Mesenchymal stem cell (in vitro differentiated cells and primary cell): ENCODE measurements around the gene KDM4D.
A peak's percentile ranks its signal among the peaks of the same experiment; 100 is the strongest.

Experiments
- DNase-seq: peaks from one replicate; pipeline ENCODE4 v3.0.0-alpha.2; 2013
- H2AFZ ChIP-seq: one replicate; pipeline ENCODE4 v1.6.1; 2013; ENCODE audit warnings: low read depth, mild to moderate bottlenecking, control low read depth, inconsistent platforms, low read length, moderate library complexity
- H2AK5ac ChIP-seq: 2 replicates; pipeline ENCODE4 v1.6.1; 2013; ENCODE audit warnings: low read length, moderate library complexity, mild to moderate bottlenecking, inconsistent platforms; ENCODE audit not compliant: severe bottlenecking
- H2BK120ac ChIP-seq: one replicate; pipeline ENCODE4 v1.6.1; 2013; ENCODE audit warnings: low read depth, mild to moderate bottlenecking, inconsistent platforms, low read length, moderate library complexity
- H2BK12ac ChIP-seq, 2 experiments: one replicate each; pipeline ENCODE4 v1.6.1; 2013; ENCODE audit warnings: inconsistent platforms in 2 of 2, low read length in 2 of 2, mild to moderate bottlenecking in 2 of 2, moderate library complexity in 2 of 2, control low read depth in 1 of 2
- H2BK15ac ChIP-seq: one replicate; pipeline ENCODE4 v1.6.1; 2013; ENCODE audit warnings: mild to moderate bottlenecking, low read depth, inconsistent platforms; ENCODE audit not compliant: poor library complexity, severe bottlenecking
- H2BK5ac ChIP-seq: 2 replicates; pipeline ENCODE4 v1.6.1; 2013; ENCODE audit warnings: low read depth, mild to moderate bottlenecking, low read length, control low read depth, inconsistent platforms; ENCODE audit not compliant: poor library complexity, severe bottlenecking
- H3K14ac ChIP-seq, 2 experiments: one replicate each; pipeline ENCODE4 v1.6.1; 2013; ENCODE audit warnings: inconsistent platforms in 2 of 2, low read length in 2 of 2, control low read depth in 1 of 2, mild to moderate bottlenecking in 1 of 2, moderate library complexity in 1 of 2
- H3K18ac ChIP-seq, 2 experiments: one replicate each; pipeline ENCODE4 v1.6.1; 2013; ENCODE audit warnings: inconsistent platforms in 2 of 2, low read length in 2 of 2, control low read depth in 1 of 2, low read depth in 1 of 2, mild to moderate bottlenecking in 1 of 2
- H3K23ac ChIP-seq, 2 experiments: one replicate each; pipeline ENCODE4 v1.6.1; 2013; ENCODE audit warnings: inconsistent platforms in 2 of 2, low read length in 2 of 2, mild to moderate bottlenecking in 2 of 2, moderate library complexity in 2 of 2, control low read depth in 1 of 2
- H3K27ac ChIP-seq: 2 replicates; pipeline ENCODE4 v1.5.1; 2013; ENCODE audit warnings: mild to moderate bottlenecking, moderate library complexity, low read length, control low read depth, inconsistent platforms; ENCODE audit not compliant: poor library complexity, severe bottlenecking
- H3K27me3 ChIP-seq, 2 experiments: 2 replicates each; pipeline versions ENCODE4 v1.6.1 to v1.7.0; 2013; ENCODE audit warnings: low read length in 2 of 2, mild to moderate bottlenecking in 2 of 2, moderate library complexity in 2 of 2, control low read depth in 1 of 2, inconsistent platforms in 1 of 2; ENCODE audit not compliant: control insufficient read depth in 1 of 2, insufficient read depth in 1 of 2
- H3K36me3 ChIP-seq, 2 experiments: 2 replicates each; pipeline versions ENCODE4 v1.6.1 to v1.7.0; 2013; ENCODE audit warnings: low read length in 2 of 2, control low read depth in 1 of 2, inconsistent platforms in 1 of 2, low read depth in 1 of 2, mild to moderate bottlenecking in 1 of 2; ENCODE audit not compliant: insufficient read depth in 2 of 2, control insufficient read depth in 1 of 2
- H3K4ac ChIP-seq, 2 experiments: one replicate each; pipeline ENCODE4 v1.6.1; 2013; ENCODE audit warnings: inconsistent platforms in 2 of 2, low read length in 2 of 2, mild to moderate bottlenecking in 2 of 2, moderate library complexity in 2 of 2, control low read depth in 1 of 2, low read depth in 1 of 2
- H3K4me1 ChIP-seq: 2 replicates; pipeline ENCODE4 v1.6.1; 2013; ENCODE audit warnings: low read depth, low read length, control low read depth; ENCODE audit not compliant: control insufficient read depth, insufficient read depth
- H3K4me2 ChIP-seq: 2 replicates; pipeline ENCODE4 v1.6.1; 2013; ENCODE audit warnings: low read length, mild to moderate bottlenecking, inconsistent platforms; ENCODE audit not compliant: poor library complexity, severe bottlenecking
- H3K4me3 ChIP-seq, 2 experiments: 2 replicates each; pipeline versions ENCODE4 v1.5.1 to v1.7.0; 2013; ENCODE audit warnings: low read length in 2 of 2, mild to moderate bottlenecking in 2 of 2, control low read depth in 1 of 2, low read depth in 1 of 2; ENCODE audit not compliant: insufficient read depth in 1 of 2
- H3K79me1 ChIP-seq: replicated peaks from 2 replicates; pipeline ENCODE4 v1.6.1; 2013; ENCODE audit warnings: mild to moderate bottlenecking, control low read depth, low read length, inconsistent platforms; ENCODE audit not compliant: poor library complexity, severe bottlenecking
- H3K9ac ChIP-seq: 2 replicates; pipeline ENCODE4 v1.7.0; 2013; ENCODE audit warnings: mild to moderate bottlenecking, low read length, moderate library complexity
- H3K9me3 ChIP-seq: 2 replicates; pipeline ENCODE4 v1.7.0; 2013; ENCODE audit warnings: mild to moderate bottlenecking, low read length; ENCODE audit not compliant: control insufficient read depth
- H4K8ac ChIP-seq: one replicate; pipeline ENCODE4 v1.6.1; 2013; ENCODE audit warnings: inconsistent platforms, mild to moderate bottlenecking, low read length, moderate library complexity
- H4K91ac ChIP-seq: one replicate; pipeline ENCODE4 v1.6.1; 2013; ENCODE audit warnings: mild to moderate bottlenecking, low read length, inconsistent platforms
- WGBS: methylation state at CpG from one replicate; pipeline ENCODE4 v1.1.7; 2013; ENCODE audit warnings: mixed read lengths; 5-methylcytosine and 5-hydroxymethylcytosine counted together

KDM4D gene

DNA sequence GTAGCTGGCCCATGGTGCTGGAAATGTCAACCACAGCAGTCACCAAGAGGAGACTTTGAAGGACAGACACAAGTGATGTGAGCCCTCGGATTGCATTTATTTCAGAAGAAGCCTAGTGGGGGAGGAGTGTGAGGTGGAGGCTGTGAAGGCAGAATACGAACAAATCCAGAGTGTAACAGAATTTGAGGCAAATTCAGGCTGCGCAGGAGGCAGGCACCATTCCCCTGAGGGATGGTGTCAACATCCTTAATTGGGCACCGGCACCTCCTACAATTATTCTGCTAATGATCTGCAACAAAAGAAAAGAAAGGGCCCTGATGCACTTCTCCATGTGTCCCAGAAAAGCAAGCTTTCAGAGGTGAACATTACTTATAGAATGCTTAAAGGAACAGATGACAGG is 32.4 kb upstream of the KDM4D start:
- no peak overlapping the region for H3K14ac ChIP-seq
- H2BK120ac ChIP-seq, result peak overlapping the region; percentile 21
- peaks cover 5% of the 10 kb centered on the region for H3K9me3 ChIP-seq
- H2AFZ ChIP-seq, result no peak overlapping the region
- peaks cover 4% of the 10 kb centered on the region for H3K4me1 ChIP-seq
- peak overlapping the region; percentile 53 to 57 for H3K23ac ChIP-seq
- no peaks in the 10 kb centered on the region for H3K79me1 ChIP-seq
- no peak overlapping the region for H2BK5ac ChIP-seq
- no peaks in the 10 kb centered on the region for H3K27me3 ChIP-seq
- no peak overlapping the region for H3K4me2 ChIP-seq
- no peak overlapping the region for H3K4me3 ChIP-seq
- H3K36me3 ChIP-seq, result no peaks in the 10 kb centered on the region
- no peak overlapping the region for H3K27ac ChIP-seq
- H4K8ac ChIP-seq, result no peak overlapping the region
- peak overlapping the region; percentile 8 for H2AK5ac ChIP-seq
- H4K91ac ChIP-seq, result peak overlapping the region; percentile 40
- H2BK15ac ChIP-seq, result no peak overlapping the region
- H3K18ac ChIP-seq, result peak overlapping the region in 1 of 2 experiments; percentile 48
- H2BK12ac ChIP-seq, result peak overlapping the region; percentile 37 to 60
- 92% methylated on average over 4 of the region's 4 CpGs for WGBS
- H3K9ac ChIP-seq, result no peak overlapping the region
- H3K4ac ChIP-seq, result no peak overlapping the region
- no peak for DNase-seq

DNA sequence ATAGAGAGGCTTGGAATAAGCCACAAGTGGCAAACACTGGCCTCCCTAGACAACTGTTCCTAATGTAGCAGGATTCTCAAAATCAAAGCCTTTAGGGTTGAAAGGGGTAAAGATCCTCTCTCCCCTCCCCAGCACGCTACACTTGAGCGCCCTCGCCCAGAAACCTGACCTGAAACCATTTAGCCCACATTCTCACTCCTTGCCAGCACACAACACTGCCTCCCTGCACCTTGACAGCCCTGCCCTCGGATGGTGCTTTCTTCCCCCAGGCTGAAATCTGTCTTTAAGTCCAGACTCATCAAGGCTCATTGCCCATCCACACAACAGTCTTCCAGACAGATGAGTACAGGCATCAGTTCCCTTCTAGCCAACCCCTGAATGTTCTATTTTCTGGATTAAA is 26.7 kb upstream of the KDM4D start:
- Histone ChIP-seq H2BK120ac (peak overlapping the region; percentile 78), H3K4ac (peak overlapping the region; percentile 2 to 94), H4K8ac (peak overlapping the region; percentile 88), H3K23ac (no peak overlapping the region), H2AK5ac (peak overlapping the region; percentile 16), H3K18ac (peak overlapping the region; percentile 34 to 88), H4K91ac (peak overlapping the region; percentile 94), H2BK5ac (no peak overlapping the region), H3K4me3 (no peak overlapping the region), H3K9me3 (peaks cover 5% of the 10 kb centered on the region), H3K14ac (no peak overlapping the region), H3K9ac (no peak overlapping the region), H3K27ac (no peak overlapping the region), H3K4me1 (peaks cover 8% of the 10 kb centered on the region), H3K36me3 (no peaks in the 10 kb centered on the region), H3K4me2 (no peak overlapping the region), H2BK12ac (peak overlapping the region; percentile 61 to 99), H3K27me3 (no peaks in the 10 kb centered on the region), H2AFZ (no peak overlapping the region), H3K79me1 (no peaks in the 10 kb centered on the region), H2BK15ac (peak overlapping the region; percentile 54)
- 90% methylated on average over 4 of the region's 4 CpGs for WGBS
- no peak for DNase-seq

DNA sequence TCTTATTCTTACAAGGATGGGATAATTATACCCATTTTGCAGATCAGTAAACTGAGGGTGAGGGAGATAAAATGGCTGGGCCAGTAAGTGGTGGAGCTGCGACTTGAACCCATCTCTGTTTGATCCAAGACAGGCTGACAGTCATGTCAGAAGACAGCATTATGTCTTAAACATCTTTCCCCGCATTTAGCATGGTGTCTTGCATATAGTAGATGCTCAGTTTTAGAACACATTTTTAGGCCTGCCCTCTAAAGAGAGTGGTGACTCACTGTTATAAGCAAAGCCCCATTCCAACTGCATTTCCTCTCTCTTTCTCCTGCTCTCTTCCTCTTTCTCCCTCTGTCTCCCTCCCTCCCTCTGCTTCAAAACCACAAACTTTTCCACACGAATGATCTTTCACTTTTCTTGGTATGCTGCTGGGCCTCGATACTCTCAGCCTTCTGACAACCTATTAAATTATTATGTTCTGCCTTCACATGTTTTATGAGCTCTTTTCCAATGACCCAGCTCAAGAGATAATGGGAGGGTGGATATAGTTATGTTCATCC is 25.4 kb upstream of the KDM4D start:
- WGBS, result 39% methylated on average over 4 of the region's 4 CpGs
- H2AK5ac ChIP-seq, result peak overlapping the region; percentile 29
- H3K4ac ChIP-seq, result no peak overlapping the region
- H2AFZ ChIP-seq, result no peak overlapping the region
- H3K9me3 ChIP-seq, result peaks cover 3% of the 10 kb centered on the region
- no peak overlapping the region for H3K4me2 ChIP-seq
- H2BK5ac ChIP-seq, result no peak overlapping the region
- peak overlapping the region; percentile 40 for H3K9ac ChIP-seq
- no peaks in the 10 kb centered on the region for H3K79me1 ChIP-seq
- DNase-seq, result peak; percentile 91
- H2BK120ac ChIP-seq, result no peak overlapping the region
- no peak overlapping the region for H3K4me3 ChIP-seq
- H3K14ac ChIP-seq, result no peak overlapping the region
- H3K27me3 ChIP-seq, result no peaks in the 10 kb centered on the region
- no peaks in the 10 kb centered on the region for H3K36me3 ChIP-seq
- H3K4me1 ChIP-seq, result peaks cover 8% of the 10 kb centered on the region
- H3K23ac ChIP-seq, result no peak overlapping the region
- H3K18ac ChIP-seq, result peak overlapping the region in 1 of 2 experiments; percentile 26
- no peak overlapping the region for H2BK12ac ChIP-seq
- H2BK15ac ChIP-seq, result no peak overlapping the region
- no peak overlapping the region for H4K91ac ChIP-seq
- H4K8ac ChIP-seq, result peak overlapping the region; percentile 70
- H3K27ac ChIP-seq, result peak overlapping the region; percentile 65

DNA sequence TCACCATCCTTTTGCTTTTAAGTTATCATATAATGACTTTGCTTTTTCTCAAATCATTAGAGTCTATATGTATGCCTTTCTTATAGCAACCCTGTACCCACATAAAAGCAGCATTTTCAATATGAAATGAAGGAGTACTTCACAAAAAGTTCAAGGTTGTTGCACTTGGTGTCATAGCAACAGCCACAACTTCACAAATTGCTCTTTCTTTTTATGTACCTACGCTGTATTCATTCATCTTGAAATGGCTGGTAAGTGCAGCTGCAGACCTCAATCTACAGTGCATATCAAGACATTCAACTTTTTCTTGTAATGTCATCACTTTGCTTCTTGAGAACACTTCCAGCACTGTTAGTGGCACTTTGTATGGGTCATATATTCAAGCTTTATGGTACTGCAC is 18.8 kb upstream of the KDM4D start:
- H3K79me1 ChIP-seq, result peaks cover 4% of the 10 kb centered on the region
- H4K8ac ChIP-seq, result no peak overlapping the region
- peaks cover 7 to 9% of the 10 kb centered on the region in 2 experiments for H3K36me3 ChIP-seq
- no peak overlapping the region for H3K23ac ChIP-seq
- WGBS, result 100% methylated on average over 1 of the region's 1 CpG
- no peak overlapping the region for H2AFZ ChIP-seq
- peaks cover 4% of the 10 kb centered on the region for H3K4me1 ChIP-seq
- no peak overlapping the region for H3K14ac ChIP-seq
- no peak overlapping the region for H3K27ac ChIP-seq
- H3K9ac ChIP-seq, result no peak overlapping the region
- no peak overlapping the region for H2BK12ac ChIP-seq
- no peak overlapping the region for H2AK5ac ChIP-seq
- H2BK5ac ChIP-seq, result no peak overlapping the region
- no peak overlapping the region for H3K4me3 ChIP-seq
- H3K27me3 ChIP-seq, result no peaks in the 10 kb centered on the region
- no peak overlapping the region for H2BK120ac ChIP-seq
- H3K18ac ChIP-seq, result no peak overlapping the region
- H3K9me3 ChIP-seq, result no peaks in the 10 kb centered on the region
- no peak for DNase-seq
- no peak overlapping the region for H3K4ac ChIP-seq
- H4K91ac ChIP-seq, result no peak overlapping the region
- no peak overlapping the region for H3K4me2 ChIP-seq
- H2BK15ac ChIP-seq, result no peak overlapping the region
